SJSA1 (cell line): ENCODE data around the gene ESM1. TPM values are rescaled to one million over a fixed set of nuclear protein-coding genes. Genes with fewer than 3 reads are reported as not detected.

ENCODE experiments used
- DNase-seq, 2 experiments: peaks; one replicate each; pipeline ENCODE4 v3.0.0-alpha.2; 2015 to 2020; ENCODE audit warnings: low spot score in 2 of 2, low read depth in 1 of 2
- H3K27ac ChIP-seq: fragments of 250-450 bp; sonication (Bioruptor Pico); 2 replicates; pipeline ENCODE4 v1.5.1; 2020; ENCODE audit warnings: mild to moderate bottlenecking, moderate library complexity
- H3K27me3 ChIP-seq: fragments of 250-450 bp; sonication (Bioruptor Pico); replicated peaks from 2 replicates; pipeline ENCODE4 v1.5.1; 2020; ENCODE audit warnings: mild to moderate bottlenecking, moderate library complexity
- H3K36me3 ChIP-seq: fragments of 250-450 bp; sonication (Bioruptor Pico); 2 replicates; pipeline ENCODE4 v1.5.1; 2020; ENCODE audit warnings: mild to moderate bottlenecking
- H3K4me1 ChIP-seq: fragments of 250-450 bp; sonication (Bioruptor Pico); replicated peaks from 2 replicates; pipeline ENCODE4 v1.6.1; 2021; ENCODE audit warnings: mild to moderate bottlenecking
- H3K4me3 ChIP-seq: fragments of 250-450 bp; sonication (Bioruptor Pico); 2 replicates; pipeline ENCODE4 v1.5.1; 2020; ENCODE audit warnings: mild to moderate bottlenecking
- H3K9me3 ChIP-seq: fragments of 250-450 bp; sonication (Bioruptor Pico); replicated peaks from 2 replicates; pipeline ENCODE4 v1.5.1; 2020; ENCODE audit warnings: mild to moderate bottlenecking
- total RNA-seq: library from RNA; depleted of rRNA; stranded (reverse); fragments of >200 nt; shearing (Covaris generic); gene quantifications from 2 replicates; pipeline ENCODE4 v1.2.3, GENCODE V29; 2014

The ESM1 gene
- total RNA-seq, 1 experiment from 2014 or later = 1.8 TPM

DNA sequence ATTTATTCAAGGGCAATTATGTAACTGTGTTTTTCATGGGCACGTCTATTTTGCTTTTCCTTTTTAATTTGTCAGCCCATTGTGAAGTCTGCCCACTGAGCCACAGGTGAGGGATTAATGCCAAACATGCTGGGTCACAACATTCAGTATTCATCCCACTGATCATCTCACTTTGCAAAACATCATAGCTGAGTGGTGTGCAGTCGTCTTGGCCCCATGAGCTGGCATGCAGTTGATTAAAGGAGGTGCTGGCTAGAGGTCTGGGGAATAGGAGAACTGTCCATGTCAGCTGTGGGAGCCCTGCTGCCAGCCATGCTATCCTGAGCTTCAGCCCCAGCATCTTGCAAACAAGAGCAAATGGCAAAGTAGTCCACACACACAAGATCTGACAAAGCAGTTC, 11.7 kb upstream of the ESM1 start:
- Histone ChIP-seq H3K4me3 (no peak overlapping the region), H3K4me1 (peaks cover 26% of the 10 kb centered on the region), H3K9me3 (no peaks in the 10 kb centered on the region), H3K36me3 (no peaks in the 10 kb centered on the region), H3K27me3 (no peaks in the 10 kb centered on the region), H3K27ac (no peak overlapping the region)
- no peak for DNase-seq

DNA sequence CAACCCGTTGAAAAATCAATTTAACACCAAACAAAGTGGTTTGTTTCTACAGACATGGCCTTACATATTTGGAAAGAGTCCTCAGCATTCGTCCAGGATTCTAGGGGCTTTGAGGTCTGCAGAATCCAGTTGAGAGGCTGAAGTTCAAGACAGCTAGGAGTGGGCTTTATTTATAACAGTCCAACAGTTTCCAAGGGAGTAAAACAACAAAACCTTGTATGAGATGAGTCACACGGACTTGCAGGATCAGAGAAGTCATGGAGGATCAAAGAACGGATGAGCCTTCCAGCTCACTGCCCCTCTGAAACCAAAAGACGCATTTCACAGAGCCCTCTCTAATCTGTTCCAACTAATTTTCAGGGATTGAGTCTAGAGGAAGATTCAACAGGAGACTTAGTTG, 11.1 kb upstream of the ESM1 start:
- Histone ChIP-seq H3K27me3 (no peaks in the 10 kb centered on the region), H3K27ac (peak overlapping the region; percentile 50), H3K4me1 (peaks cover 31% of the 10 kb centered on the region), H3K9me3 (no peaks in the 10 kb centered on the region), H3K36me3 (no peaks in the 10 kb centered on the region), H3K4me3 (no peak overlapping the region)
- DNase-seq = no peak

DNA sequence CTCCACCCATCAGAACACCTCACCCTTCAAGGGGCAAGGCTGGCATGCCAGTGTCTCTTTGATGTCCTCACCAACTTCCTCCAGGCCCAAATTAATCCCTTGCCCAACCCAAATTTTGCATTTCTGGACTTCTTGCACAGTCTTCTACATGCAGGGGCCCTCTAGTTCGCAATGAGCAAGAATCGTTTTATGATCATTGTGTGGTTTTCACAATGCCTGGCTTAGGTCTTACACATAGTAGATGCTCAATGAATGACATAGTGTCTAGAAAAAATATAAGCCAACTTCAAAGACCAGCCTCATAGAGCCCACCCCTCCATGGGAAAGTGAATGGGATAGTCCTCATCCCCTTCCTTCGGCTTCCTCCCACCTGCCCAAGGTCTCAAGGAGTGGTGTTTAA, 9.8 kb upstream of the ESM1 start:
- H3K36me3 ChIP-seq = no peaks in the 10 kb centered on the region
- DNase-seq = no peak
- H3K4me1 ChIP-seq = peaks cover 44% of the 10 kb centered on the region
- H3K4me3 ChIP-seq = no peak overlapping the region
- H3K27ac ChIP-seq = no peak overlapping the region
- H3K27me3 ChIP-seq = no peaks in the 10 kb centered on the region
- no peaks in the 10 kb centered on the region for H3K9me3 ChIP-seq

DNA sequence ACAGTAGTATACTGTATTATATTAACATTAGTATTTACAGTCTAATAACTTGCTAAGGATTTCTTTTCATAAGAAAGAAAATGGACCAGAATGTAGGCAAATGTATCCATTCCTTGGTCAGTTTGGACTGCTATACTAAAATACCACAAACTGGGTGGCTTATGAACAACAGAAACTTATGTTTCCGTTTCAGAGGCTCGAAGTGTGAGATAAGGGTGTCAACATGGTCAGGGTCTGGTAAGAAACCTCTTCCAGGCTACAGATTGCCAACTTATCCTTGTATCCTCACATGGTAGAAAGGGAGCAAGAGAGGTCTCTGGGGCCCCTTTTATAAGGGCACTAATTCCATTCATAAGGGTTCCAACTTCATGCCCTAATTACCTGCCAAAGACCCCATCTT, 9.2 kb upstream of the ESM1 start:
- Histone ChIP-seq H3K4me3 (no peak overlapping the region), H3K36me3 (no peaks in the 10 kb centered on the region), H3K4me1 (peaks cover 46% of the 10 kb centered on the region), H3K27ac (no peak overlapping the region), H3K9me3 (no peaks in the 10 kb centered on the region), H3K27me3 (no peaks in the 10 kb centered on the region)
- no peak for DNase-seq

DNA sequence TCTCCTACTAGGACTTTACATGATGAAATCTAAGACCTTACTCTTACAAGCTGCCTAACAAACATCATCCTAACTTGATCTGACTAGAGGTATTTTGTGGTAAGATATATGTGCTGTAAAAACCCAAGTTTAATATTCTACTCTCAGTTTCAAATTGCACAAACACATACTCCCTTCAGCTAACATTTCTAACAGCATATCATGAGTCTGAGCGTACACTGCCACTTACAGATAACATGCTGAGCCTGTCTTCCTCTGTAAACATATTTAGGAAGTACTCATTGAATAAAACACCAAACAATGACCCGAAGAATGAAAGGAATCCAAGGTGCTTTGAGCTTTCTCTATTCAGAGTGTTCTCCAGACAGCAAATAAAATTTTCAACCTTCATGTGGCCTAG, 7.9 kb upstream of the ESM1 start:
- no peaks in the 10 kb centered on the region for H3K27me3 ChIP-seq
- 0 out of 2 replicates have a peak overlapping the region, but pooled peaks have one; percentile 19 for H3K27ac ChIP-seq
- H3K9me3 ChIP-seq = no peaks in the 10 kb centered on the region
- peak in 1 of 2 experiments; percentile 53 for DNase-seq
- peaks cover 46% of the 10 kb centered on the region for H3K4me1 ChIP-seq
- H3K4me3 ChIP-seq = no peak overlapping the region
- H3K36me3 ChIP-seq = no peaks in the 10 kb centered on the region

DNA sequence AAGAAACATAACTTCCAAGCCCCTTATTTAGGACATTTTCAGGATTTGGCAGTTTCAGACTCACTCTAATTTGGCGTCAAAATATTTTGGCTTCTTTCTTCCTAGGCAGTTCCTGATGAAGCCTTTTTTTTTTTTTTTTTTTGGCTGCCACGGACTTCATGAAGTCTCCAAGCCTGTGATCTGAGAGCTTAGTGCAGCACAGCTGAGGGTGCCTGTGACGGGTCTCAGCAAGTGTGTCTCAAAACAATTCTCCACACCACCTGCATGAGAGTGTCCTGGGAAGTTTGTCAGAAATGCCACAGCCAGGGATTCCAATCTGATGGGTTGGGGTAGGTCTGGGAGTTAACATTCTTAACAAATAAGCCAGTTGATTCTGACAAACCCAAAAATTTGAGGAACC, 6.0 kb upstream of the ESM1 start:
- Histone ChIP-seq H3K27ac (0 out of 2 replicates have a peak overlapping the region, but pooled peaks have one; percentile 1), H3K36me3 (no peaks in the 10 kb centered on the region), H3K27me3 (no peaks in the 10 kb centered on the region), H3K4me3 (no peak overlapping the region), H3K9me3 (no peaks in the 10 kb centered on the region), H3K4me1 (peaks cover 46% of the 10 kb centered on the region)
- DNase-seq = no peak

DNA sequence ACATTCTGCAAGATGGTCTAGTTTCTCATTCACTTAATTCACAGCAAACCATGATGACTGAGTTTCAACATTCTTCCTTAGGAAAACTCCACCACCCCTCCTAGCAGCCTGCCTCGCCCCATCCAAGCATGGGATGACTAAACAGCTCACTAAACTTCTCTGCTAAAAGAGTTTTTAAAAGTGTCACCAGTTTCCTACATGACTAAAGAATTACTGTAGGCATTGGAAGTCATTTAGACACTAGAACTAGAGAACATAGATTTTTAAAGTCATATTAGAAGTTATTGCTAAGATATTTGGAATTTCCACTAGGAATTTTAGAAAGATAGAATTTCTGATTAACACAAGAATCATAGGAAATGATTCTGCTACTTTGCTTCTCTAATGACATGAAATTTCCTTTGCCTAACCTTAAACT, 5.5 kb upstream of the ESM1 start:
- H3K27me3 ChIP-seq = no peaks in the 10 kb centered on the region
- no peaks in the 10 kb centered on the region for H3K36me3 ChIP-seq
- peak in 1 of 2 experiments; percentile 37 for DNase-seq
- H3K4me3 ChIP-seq = no peak overlapping the region
- H3K9me3 ChIP-seq = no peaks in the 10 kb centered on the region
- 0 out of 2 replicates have a peak overlapping the region, but pooled peaks have one; percentile 1 for H3K27ac ChIP-seq
- peaks cover 46% of the 10 kb centered on the region for H3K4me1 ChIP-seq

DNA sequence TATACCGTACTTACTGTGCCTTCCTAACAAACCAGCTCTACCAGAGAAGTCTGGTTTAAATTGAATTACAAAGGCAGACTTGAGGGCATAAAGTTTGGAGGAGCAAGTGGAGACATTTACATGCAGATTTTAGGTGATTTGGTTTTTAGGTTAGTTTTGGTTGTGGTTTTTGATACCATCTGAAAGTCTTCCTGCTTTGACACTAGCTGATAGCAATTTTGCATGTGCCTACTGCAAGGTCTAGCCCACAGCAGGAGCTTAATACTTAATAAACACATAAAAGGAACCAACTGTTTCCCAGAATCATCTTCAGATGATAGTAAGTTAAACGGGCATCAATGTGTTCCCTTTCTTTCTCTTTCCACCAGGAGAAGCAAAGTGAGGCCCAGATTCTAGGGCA, 3.4 kb upstream of the ESM1 start:
- Histone ChIP-seq H3K27ac (no peak overlapping the region), H3K27me3 (no peaks in the 10 kb centered on the region), H3K36me3 (no peaks in the 10 kb centered on the region), H3K4me1 (peaks cover 51% of the 10 kb centered on the region), H3K9me3 (no peaks in the 10 kb centered on the region), H3K4me3 (no peak overlapping the region)
- DNase-seq = no peak

DNA sequence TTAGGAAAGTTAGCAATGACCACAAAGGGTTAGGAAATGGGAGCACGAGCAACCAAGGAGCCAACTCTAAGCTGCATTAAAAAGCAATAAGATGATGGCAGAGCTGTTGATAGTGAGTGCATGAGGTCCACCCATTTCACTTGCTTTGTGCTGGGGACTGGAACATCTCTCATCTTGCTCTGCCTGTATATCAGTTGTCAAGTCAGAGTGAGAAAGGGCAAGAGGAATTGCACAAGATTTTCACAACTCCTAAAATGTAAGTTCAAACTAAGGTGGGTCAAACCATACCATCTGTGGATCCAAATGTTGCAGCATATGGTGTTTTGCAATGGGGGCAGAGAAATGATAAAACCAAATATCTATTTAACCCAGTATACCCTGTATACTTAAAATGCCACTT, 2.8 kb upstream of the ESM1 start:
- Histone ChIP-seq H3K36me3 (no peaks in the 10 kb centered on the region), H3K4me3 (no peak overlapping the region), H3K27ac (no peak overlapping the region), H3K27me3 (no peaks in the 10 kb centered on the region), H3K4me1 (peaks cover 45% of the 10 kb centered on the region), H3K9me3 (no peaks in the 10 kb centered on the region)
- DNase-seq = no peak

DNA sequence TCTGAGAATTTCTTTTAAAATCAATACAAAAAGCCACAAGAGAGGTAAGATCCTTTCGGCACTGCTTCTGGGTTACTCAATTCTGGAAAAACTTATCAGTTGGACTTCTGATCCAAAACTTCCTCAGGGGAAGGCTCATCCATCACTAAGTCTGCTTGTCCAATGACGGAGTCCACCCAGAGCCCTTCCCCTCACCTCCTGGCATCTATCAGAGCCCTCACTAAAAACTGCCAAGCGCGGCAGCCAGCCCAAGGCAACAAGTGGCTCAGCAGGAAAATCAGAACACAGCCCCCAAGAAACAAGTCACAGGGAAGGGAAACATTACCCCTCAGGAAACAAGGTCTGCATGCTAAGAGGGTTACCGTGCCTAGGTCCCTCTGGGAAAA, 869 bp upstream of the ESM1 start:
- no peak for DNase-seq
- H3K27me3 ChIP-seq = no peaks in the 10 kb centered on the region
- no peak overlapping the region for H3K4me3 ChIP-seq
- no peaks in the 10 kb centered on the region for H3K9me3 ChIP-seq
- no peaks in the 10 kb centered on the region for H3K36me3 ChIP-seq
- H3K27ac ChIP-seq = peak overlapping the region; percentile 56
- peaks cover 32% of the 10 kb centered on the region for H3K4me1 ChIP-seq

DNA sequence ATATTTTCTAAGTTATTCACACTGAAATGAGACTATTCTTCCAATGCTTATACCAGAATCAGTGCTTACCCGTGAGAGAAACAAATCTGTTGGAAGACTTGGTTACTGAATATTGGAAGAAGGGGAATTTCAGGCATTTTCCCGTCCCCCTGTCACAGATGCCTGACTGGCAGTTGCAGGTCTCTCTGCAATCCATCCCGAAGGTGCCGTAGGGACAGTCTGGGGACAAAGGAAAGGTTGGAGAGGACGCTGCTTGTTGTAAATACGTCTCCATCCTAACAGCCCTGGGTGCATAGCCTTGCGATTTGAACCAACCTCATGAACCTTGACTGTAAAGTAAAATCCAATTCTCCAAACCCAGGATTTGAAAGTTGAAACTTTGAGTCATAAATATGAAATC, 3.5 kb downstream of the ESM1 start:
- H3K4me1 ChIP-seq = peaks cover 19% of the 10 kb centered on the region
- no peaks in the 10 kb centered on the region for H3K27me3 ChIP-seq
- H3K27ac ChIP-seq = no peak overlapping the region
- no peak for DNase-seq
- H3K36me3 ChIP-seq = no peaks in the 10 kb centered on the region
- H3K9me3 ChIP-seq = no peaks in the 10 kb centered on the region
- no peak overlapping the region for H3K4me3 ChIP-seq

DNA sequence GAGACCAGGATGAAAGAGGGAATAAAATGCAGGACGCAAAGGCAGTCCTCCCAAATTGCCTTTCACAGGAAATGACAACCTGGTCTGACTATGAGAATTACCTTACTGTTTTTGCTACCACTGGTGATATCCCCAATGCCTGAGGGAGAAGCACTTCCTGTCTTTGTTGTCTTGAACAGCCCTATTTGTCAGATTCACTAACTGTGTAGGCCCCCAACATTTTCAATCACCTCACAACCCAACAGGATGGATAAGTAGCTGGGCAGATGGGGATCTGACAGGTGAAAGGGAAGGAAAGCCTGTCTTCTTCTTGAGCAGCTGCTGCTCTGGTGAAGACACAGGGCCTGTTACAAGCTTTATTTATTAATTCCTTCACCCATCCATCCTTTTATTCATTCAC, 9.7 kb downstream of the ESM1 start:
- Histone ChIP-seq H3K4me3 (no peak overlapping the region), H3K4me1 (no peaks in the 10 kb centered on the region), H3K27ac (no peak overlapping the region), H3K36me3 (no peaks in the 10 kb centered on the region), H3K9me3 (no peaks in the 10 kb centered on the region), H3K27me3 (no peaks in the 10 kb centered on the region)
- DNase-seq = no peak

DNA sequence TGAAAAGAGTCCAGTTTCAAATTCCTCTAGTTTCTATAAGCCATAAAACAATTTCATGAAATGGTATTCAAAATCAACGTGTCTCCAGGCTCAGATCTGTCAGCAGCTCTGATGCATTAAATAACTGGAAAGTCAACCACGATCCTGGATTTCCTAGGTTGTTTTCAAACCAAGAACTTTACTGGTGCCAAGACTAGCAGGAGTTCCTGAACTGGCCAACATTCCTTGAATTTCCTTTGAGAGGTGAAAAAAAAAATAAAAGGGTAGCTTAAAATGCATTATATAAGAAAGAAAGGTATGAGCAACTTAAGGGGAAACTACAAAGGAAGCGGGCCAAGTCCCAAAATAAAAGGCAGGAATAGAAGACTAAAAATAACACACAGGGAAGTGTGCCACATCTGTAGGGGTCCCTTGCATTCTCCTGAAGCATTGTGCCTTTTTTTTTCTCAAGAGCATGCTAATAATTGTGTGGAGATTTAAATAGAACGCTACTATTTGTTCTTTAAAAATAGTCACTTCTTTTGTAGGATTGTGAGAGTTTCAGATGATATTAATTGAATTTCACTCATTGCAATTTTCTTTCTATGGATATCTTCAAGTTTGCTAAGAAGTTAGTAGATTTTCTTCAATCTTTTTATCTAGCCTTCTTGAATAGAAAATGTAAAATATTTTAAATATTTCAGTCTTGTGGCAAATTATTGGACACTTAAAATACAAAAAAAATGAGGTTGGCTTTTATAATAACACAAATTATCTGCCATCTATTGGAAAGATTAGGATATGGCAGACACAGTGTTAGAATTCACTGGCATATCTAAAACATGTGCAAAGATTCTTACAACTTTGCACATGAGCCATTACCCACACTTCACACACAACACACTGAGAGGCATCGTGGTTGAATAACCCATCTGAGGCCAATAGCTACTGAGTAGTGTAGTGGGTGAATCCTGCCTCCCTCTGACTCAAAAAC, 15.3 kb downstream of the ESM1 start:
- Histone ChIP-seq H3K9me3 (no peaks in the 10 kb centered on the region), H3K4me1 (peaks cover 14% of the 10 kb centered on the region), H3K36me3 (no peaks in the 10 kb centered on the region), H3K4me3 (no peak overlapping the region), H3K27me3 (no peaks in the 10 kb centered on the region), H3K27ac (no peak overlapping the region)
- DNase-seq = no peak

DNA sequence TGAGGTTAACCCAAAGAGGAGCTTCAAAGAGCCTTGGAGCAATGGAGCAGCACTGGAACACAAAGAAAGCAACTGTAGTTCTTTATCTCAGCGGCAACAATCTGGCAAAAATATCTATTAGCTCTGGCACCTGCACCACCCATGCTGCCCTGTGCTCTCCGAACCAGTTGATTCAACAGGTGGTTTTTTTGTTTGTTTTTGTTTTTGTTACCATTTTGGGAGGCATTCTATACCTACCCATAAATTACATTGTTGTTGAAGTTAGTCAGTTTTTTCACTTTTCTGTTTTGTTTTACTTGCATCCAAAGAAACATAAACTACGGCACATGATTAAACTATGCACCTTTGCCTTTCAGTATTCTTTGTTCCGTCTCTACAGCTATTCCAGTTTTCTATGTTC, 16.2 kb downstream of the ESM1 start:
- Histone ChIP-seq H3K36me3 (no peaks in the 10 kb centered on the region), H3K9me3 (no peaks in the 10 kb centered on the region), H3K4me1 (peaks cover 14% of the 10 kb centered on the region), H3K27me3 (no peaks in the 10 kb centered on the region), H3K27ac (no peak overlapping the region), H3K4me3 (no peak overlapping the region)
- DNase-seq = no peak
